SU-DHL-6 (cell line): ENCODE results near the gene WASL.

Experiments
- CTCF ChIP-seq: fragments of 200-600 bp; sonication (generic); IDR thresholded peaks from one replicate; pipeline ENCODE4 v1.5.1; 2017; ENCODE audit warnings: antibody characterized with exemption, mild to moderate bottlenecking, low read length, moderate library complexity; ENCODE audit not compliant: insufficient read depth, poor library complexity, severe bottlenecking
- EZH2phosphoT487 ChIP-seq: fragments of 200-600 bp; sonication (generic), shearing (Covaris generic); conservative IDR thresholded peaks from 2 replicates; pipeline ENCODE4 v1.6.1; 2018; ENCODE audit warnings: mild to moderate bottlenecking, antibody characterized with exemption, low read length, moderate library complexity, mixed read lengths

GRCh38 chr7:123665157-123665556, 83.6 kb downstream of the WASL start:
- TF ChIP-seq CTCF, result no peak
- no peak for TF ChIP-seq EZH2phosphoT487
